Thyroid gland (tissue), 4 donors: ENCODE measurements around the gene PPP1R12B. TPM values are rescaled to one million over a fixed set of nuclear protein-coding genes. Genes with fewer than 3 reads are reported as not detected.

Source experiments
- DNase-seq, 2 donors: peaks; one replicate each; pipeline ENCODE4 v3.0.0-alpha.2; 2019
- H3K27ac ChIP-seq, 3 donors: fragments of 200-600 bp; sonication (generic); 1 replicate in 2 of 3; 2 replicates in 1 of 3; pipeline ENCODE4 v1.5.1; 2016 to 2019; ENCODE audit warnings: mild to moderate bottlenecking in 1 of 3, moderate library complexity in 1 of 3
- H3K27me3 ChIP-seq: fragments of 200-600 bp; sonication (generic); one replicate; pipeline ENCODE4 v1.5.1; 2019
- H3K36me3 ChIP-seq, 2 donors: fragments of 200-600 bp; sonication (generic); one replicate each; pipeline ENCODE4 v1.5.1; 2016 to 2019
- H3K4me1 ChIP-seq, 2 donors: fragments of 200-600 bp; sonication (generic); one replicate each; pipeline ENCODE4 v1.5.1; 2017 to 2019
- H3K4me3 ChIP-seq, 3 donors: fragments of 200-600 bp; sonication (generic); replicated peaks in 1 of 3; 1 replicate in 2 of 3; 2 replicates in 1 of 3; pipeline ENCODE4 v1.5.1; 2016; ENCODE audit warnings: mild to moderate bottlenecking in 1 of 3
- H3K9me3 ChIP-seq: fragments of 200-600 bp; sonication (generic); one replicate; pipeline ENCODE4 v1.5.1; 2017
- CTCF ChIP-seq, 6 experiments: fragments of 200-600 bp in 3 of 6; fragments of 450-650 bp in 3 of 6; sonication (generic) in 3 of 6; IDR thresholded peaks; one replicate each; pipeline ENCODE4 v1.5.1; 2016 to 2019; ENCODE audit warnings: antibody characterized with exemption in 6 of 6, mild to moderate bottlenecking in 2 of 6, inconsistent platforms in 1 of 6, moderate library complexity in 1 of 6
- POLR2A ChIP-seq, 2 donors: fragments of 450-650 bp; IDR thresholded peaks; one replicate each; pipeline ENCODE4 v1.6.1; 2017; ENCODE audit warnings: antibody characterized with exemption in 2 of 2, mild to moderate bottlenecking in 2 of 2, moderate library complexity in 1 of 2
- WGBS, 2 donors: methylation state at CpG; one replicate each; pipeline ENCODE4 v1.1.5; 2017; 5-methylcytosine and 5-hydroxymethylcytosine counted together
- intact Hi-C: fragments of 100-400 bp; cut with DNase I; formaldehyde crosslinking; loops from one replicate; pipeline ENCODE4 v1.15.1; 2023
- total RNA-seq, 4 donors: library from RNA; depleted of rRNA; stranded (reverse); fragments of >200 nt; gene quantifications; one replicate each; pipeline ENCODE4 v1.2.3, GENCODE V29; 2016

The PPP1R12B gene
- total RNA-seq, 4 donors from 2014 or later, result 34.9 to 48.5 (median 41.3) TPM

GRCh38 chr1:202576816-202577215 is 228.3 kb downstream of the PPP1R12B start:
- intact Hi-C loops, result loop anchor here (10.0 kb wide), 1 partner anchor 72 kb away; no protein-coding TSS in a partner anchor
- Histone ChIP-seq H3K4me3 (no peak overlapping the region), H3K27me3 (no peaks in the 10 kb centered on the region), H3K4me1 (peaks cover 5 to 27% of the 10 kb centered on the region in 2 donors), H3K27ac (peak overlapping the region in 2 of 3 donors; percentile 19 to 42), H3K9me3 (no peaks in the 10 kb centered on the region), H3K36me3 (peaks cover 0 to 6% of the 10 kb centered on the region in 2 donors)
- 88 to 94% methylated on average over 1 of the region's 1 CpG for WGBS, 2 donors
- DNase-seq, result no peak
- TF ChIP-seq CTCF (IDR thresholded peaks at IDR 0.05), result no peak
- no peak for TF ChIP-seq POLR2A (IDR thresholded peaks at IDR 0.05)

- Histone ChIP-seq H3K4me1 (peaks cover 5 to 27% of the 10 kb centered on the region in 2 donors), H3K36me3 (peaks cover 0 to 6% of the 10 kb centered on the region in 2 donors)
- WGBS, 2 donors, result 38 to 57% methylated on average over 2 of the region's 2 CpGs
These were observed 228.9 kb downstream of the PPP1R12B start for GRCh38 chr1:202577381-202577780.

GRCh38 chr1:202578001-202578504 is 229.6 kb downstream of the PPP1R12B start:
- H3K36me3 ChIP-seq, result peaks cover 0 to under 1% of the 10 kb centered on the region in 2 donors
- TF ChIP-seq POLR2A (IDR thresholded peaks at IDR 0.05), result no peak
- TF ChIP-seq CTCF (IDR thresholded peaks at IDR 0.05), result no peak
- intact Hi-C loops, result loop anchor here (10.0 kb wide), 1 partner anchor 73 kb away; no protein-coding TSS in a partner anchor
- H3K27ac ChIP-seq, result no peak overlapping the region
- 74 to 84% methylated on average over 4 of the region's 4 CpGs for WGBS, 2 donors
- DNase-seq, result no peak
- no peaks in the 10 kb centered on the region for H3K9me3 ChIP-seq
- no peak overlapping the region for H3K4me3 ChIP-seq
- no peaks in the 10 kb centered on the region for H3K27me3 ChIP-seq
- peaks cover 5 to 27% of the 10 kb centered on the region in 2 donors for H3K4me1 ChIP-seq

More at GRCh38 chr1:202577381-202577780, 228.9 kb downstream of the PPP1R12B start:
- H3K4me3 ChIP-seq, result no peak overlapping the region
- no peak for DNase-seq
- no peak overlapping the region for H3K27ac ChIP-seq
- intact Hi-C loops, result loop anchor here (10.0 kb wide), 1 partner anchor 73 kb away; no protein-coding TSS in a partner anchor
- H3K27me3 ChIP-seq, result no peaks in the 10 kb centered on the region
- no peak for TF ChIP-seq CTCF (IDR thresholded peaks at IDR 0.05)
- no peak for TF ChIP-seq POLR2A (IDR thresholded peaks at IDR 0.05)
- H3K9me3 ChIP-seq, result no peaks in the 10 kb centered on the region

- intact Hi-C loops, result loop anchor here (10.0 kb wide), 1 partner anchor 74 kb away; no protein-coding TSS in a partner anchor
- no peak for DNase-seq
- Histone ChIP-seq H3K27ac (no peak overlapping the region), H3K4me3 (no peak overlapping the region), H3K9me3 (no peaks in the 10 kb centered on the region), H3K36me3 (no peaks in the 10 kb centered on the region), H3K4me1 (peaks cover 5 to 27% of the 10 kb centered on the region in 2 donors), H3K27me3 (no peaks in the 10 kb centered on the region)
- no peak for TF ChIP-seq CTCF (IDR thresholded peaks at IDR 0.05)
- 78 to 89% methylated on average over 6 of the region's 6 CpGs for WGBS, 2 donors
These were observed 230.1 kb downstream of the PPP1R12B start for GRCh38 chr1:202578565-202578964.

GRCh38 chr1:202579806-202580205 is 231.3 kb downstream of the PPP1R12B start:
- no peak overlapping the region for H3K4me3 ChIP-seq
- intact Hi-C loops, result loop anchor here (10.0 kb wide), 1 partner anchor 75 kb away; no protein-coding TSS in a partner anchor
- no peak for TF ChIP-seq CTCF (IDR thresholded peaks at IDR 0.05)
- TF ChIP-seq POLR2A (IDR thresholded peaks at IDR 0.05), result no peak
- peaks cover 5 to 27% of the 10 kb centered on the region in 2 donors for H3K4me1 ChIP-seq
- no peak for DNase-seq
- no peak overlapping the region for H3K27ac ChIP-seq
- no peaks in the 10 kb centered on the region for H3K27me3 ChIP-seq
- WGBS, 2 donors, result 84% methylated on average over 2 of the region's 2 CpGs
- H3K9me3 ChIP-seq, result no peaks in the 10 kb centered on the region
- no peaks in the 10 kb centered on the region for H3K36me3 ChIP-seq
